Measurements from ENCODE around the gene ANKRD9. TPM values are rescaled to one million over a fixed set of nuclear protein-coding genes. Genes with fewer than 3 reads are reported as not detected.
A peak's percentile ranks its signal among the peaks of the same experiment; 100 is the strongest.

Gene ANKRD9
- total and polyA plus RNA-seq, 2 of the 13 experiments (the other 11 are each of a cell fraction or from before 2014, with no cell fraction given), result 10.0 to 15.0 TPM

DNA sequence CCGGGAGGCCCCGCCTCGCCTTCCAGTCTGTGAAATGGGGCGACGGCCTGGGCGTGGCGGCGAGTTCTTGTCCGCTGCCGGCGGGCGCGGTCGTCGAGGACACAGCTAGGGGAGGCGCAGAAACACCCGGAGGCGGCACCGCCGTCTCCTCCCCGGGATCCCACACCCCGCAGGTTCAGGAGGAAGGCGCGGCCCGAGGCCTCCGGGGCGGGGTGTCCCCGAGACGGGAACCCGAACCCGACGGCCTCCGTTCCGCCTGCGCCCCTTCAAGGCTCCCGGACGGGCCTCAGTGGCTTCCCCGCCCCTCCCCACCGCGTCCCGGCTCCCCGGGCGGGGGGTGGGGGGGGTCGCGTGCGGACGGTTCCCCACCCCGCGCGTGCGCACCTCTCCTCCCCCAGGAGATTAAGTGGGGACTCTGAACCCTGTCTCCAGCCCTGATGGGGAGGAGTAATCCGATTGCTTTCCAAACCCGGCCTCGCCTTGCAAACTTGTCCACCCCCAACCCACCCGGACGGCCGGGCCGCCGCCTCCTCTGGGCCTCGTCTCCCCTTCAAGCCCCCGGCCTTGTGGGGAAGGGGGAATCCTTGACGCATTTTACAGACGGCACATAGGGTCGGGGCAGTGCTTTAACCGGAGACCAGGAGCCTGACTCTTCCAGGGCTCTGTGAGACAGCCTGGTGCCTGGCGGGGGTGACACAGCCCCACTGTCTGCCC is 35.3 kb upstream of the ANKRD9 start (continued):
- TF ChIP-seq, protein P1, sequence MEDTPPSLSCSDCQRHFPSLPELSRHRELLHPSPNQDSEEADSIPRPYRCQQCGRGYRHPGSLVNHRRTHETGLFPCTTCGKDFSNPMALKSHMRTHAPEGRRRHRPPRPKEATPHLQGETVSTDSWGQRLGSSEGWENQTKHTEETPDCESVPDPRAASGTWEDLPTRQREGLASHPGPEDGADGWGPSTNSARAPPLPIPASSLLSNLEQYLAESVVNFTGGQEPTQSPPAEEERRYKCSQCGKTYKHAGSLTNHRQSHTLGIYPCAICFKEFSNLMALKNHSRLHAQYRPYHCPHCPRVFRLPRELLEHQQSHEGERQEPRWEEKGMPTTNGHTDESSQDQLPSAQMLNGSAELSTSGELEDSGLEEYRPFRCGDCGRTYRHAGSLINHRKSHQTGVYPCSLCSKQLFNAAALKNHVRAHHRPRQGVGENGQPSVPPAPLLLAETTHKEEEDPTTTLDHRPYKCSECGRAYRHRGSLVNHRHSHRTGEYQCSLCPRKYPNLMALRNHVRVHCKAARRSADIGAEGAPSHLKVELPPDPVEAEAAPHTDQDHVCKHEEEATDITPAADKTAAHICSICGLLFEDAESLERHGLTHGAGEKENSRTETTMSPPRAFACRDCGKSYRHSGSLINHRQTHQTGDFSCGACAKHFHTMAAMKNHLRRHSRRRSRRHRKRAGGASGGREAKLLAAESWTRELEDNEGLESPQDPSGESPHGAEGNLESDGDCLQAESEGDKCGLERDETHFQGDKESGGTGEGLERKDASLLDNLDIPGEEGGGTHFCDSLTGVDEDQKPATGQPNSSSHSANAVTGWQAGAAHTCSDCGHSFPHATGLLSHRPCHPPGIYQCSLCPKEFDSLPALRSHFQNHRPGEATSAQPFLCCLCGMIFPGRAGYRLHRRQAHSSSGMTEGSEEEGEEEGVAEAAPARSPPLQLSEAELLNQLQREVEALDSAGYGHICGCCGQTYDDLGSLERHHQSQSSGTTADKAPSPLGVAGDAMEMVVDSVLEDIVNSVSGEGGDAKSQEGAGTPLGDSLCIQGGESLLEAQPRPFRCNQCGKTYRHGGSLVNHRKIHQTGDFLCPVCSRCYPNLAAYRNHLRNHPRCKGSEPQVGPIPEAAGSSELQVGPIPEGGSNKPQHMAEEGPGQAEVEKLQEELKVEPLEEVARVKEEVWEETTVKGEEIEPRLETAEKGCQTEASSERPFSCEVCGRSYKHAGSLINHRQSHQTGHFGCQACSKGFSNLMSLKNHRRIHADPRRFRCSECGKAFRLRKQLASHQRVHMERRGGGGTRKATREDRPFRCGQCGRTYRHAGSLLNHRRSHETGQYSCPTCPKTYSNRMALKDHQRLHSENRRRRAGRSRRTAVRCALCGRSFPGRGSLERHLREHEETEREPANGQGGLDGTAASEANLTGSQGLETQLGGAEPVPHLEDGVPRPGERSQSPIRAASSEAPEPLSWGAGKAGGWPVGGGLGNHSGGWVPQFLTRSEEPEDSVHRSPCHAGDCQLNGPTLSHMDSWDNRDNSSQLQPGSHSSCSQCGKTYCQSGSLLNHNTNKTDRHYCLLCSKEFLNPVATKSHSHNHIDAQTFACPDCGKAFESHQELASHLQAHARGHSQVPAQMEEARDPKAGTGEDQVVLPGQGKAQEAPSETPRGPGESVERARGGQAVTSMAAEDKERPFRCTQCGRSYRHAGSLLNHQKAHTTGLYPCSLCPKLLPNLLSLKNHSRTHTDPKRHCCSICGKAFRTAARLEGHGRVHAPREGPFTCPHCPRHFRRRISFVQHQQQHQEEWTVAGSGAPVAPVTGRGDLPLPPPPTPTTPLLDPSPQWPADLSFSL (CRISPR knock-in tag; IDR thresholded peaks at IDR 0.05), result no peak
- TF ChIP-seq ZZZ3 (CRISPR knock-in tag; IDR thresholded peaks at IDR 0.05; ENCODE audit: borderline replicate concordance), result no peak
- TF ChIP-seq, protein P2, sequence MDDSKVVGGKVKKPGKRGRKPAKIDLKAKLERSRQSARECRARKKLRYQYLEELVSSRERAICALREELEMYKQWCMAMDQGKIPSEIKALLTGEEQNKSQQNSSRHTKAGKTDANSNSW (CRISPR knock-in tag; IDR thresholded peaks at IDR 0.05; ENCODE audit: borderline replicate concordance), result 0 out of 2 replicates have a peak, but pooled peaks have one; percentile 14
- TF ChIP-seq, protein P3, sequence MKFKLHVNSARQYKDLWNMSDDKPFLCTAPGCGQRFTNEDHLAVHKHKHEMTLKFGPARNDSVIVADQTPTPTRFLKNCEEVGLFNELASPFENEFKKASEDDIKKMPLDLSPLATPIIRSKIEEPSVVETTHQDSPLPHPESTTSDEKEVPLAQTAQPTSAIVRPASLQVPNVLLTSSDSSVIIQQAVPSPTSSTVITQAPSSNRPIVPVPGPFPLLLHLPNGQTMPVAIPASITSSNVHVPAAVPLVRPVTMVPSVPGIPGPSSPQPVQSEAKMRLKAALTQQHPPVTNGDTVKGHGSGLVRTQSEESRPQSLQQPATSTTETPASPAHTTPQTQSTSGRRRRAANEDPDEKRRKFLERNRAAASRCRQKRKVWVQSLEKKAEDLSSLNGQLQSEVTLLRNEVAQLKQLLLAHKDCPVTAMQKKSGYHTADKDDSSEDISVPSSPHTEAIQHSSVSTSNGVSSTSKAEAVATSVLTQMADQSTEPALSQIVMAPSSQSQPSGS (CRISPR knock-in tag; IDR thresholded peaks at IDR 0.05), result 0 out of 2 replicates have a peak, but pooled peaks have one; percentile 13
- TF ChIP-seq SMYD3 (CRISPR knock-in tag; IDR thresholded peaks at IDR 0.05), result no peak
- TF ChIP-seq, protein P4, sequence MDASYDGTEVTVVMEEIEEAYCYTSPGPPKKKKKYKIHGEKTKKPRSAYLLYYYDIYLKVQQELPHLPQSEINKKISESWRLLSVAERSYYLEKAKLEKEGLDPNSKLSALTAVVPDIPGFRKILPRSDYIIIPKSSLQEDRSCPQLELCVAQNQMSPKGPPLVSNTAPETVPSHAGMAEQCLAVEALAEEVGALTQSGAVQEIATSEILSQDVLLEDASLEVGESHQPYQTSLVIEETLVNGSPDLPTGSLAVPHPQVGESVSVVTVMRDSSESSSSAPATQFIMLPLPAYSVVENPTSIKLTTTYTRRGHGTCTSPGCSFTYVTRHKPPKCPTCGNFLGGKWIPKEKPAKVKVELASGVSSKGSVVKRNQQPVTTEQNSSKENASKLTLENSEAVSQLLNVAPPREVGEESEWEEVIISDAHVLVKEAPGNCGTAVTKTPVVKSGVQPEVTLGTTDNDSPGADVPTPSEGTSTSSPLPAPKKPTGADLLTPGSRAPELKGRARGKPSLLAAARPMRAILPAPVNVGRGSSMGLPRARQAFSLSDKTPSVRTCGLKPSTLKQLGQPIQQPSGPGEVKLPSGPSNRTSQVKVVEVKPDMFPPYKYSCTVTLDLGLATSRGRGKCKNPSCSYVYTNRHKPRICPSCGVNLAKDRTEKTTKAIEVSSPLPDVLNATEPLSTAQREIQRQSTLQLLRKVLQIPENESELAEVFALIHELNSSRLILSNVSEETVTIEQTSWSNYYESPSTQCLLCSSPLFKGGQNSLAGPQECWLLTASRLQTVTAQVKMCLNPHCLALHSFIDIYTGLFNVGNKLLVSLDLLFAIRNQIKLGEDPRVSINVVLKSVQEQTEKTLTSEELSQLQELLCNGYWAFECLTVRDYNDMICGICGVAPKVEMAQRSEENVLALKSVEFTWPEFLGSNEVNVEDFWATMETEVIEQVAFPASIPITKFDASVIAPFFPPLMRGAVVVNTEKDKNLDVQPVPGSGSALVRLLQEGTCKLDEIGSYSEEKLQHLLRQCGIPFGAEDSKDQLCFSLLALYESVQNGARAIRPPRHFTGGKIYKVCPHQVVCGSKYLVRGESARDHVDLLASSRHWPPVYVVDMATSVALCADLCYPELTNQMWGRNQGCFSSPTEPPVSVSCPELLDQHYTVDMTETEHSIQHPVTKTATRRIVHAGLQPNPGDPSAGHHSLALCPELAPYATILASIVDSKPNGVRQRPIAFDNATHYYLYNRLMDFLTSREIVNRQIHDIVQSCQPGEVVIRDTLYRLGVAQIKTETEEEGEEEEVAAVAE (CRISPR knock-in tag; IDR thresholded peaks at IDR 0.05; ENCODE audit: borderline replicate concordance), result no peak
- TF ChIP-seq ISL2 (CRISPR knock-in tag; IDR thresholded peaks at IDR 0.05), result peak; percentile 49
- no peak for TF ChIP-seq ZEB1 (IDR thresholded peaks at IDR 0.05; ENCODE audit: insufficient replicate concordance, low read depth)
- TF ChIP-seq MLLT10 (CRISPR knock-in tag; IDR thresholded peaks at IDR 0.05), result no peak
- no peak for TF ChIP-seq ZNF547 (CRISPR knock-in tag; IDR thresholded peaks at IDR 0.05)
- TF ChIP-seq, protein P5, sequence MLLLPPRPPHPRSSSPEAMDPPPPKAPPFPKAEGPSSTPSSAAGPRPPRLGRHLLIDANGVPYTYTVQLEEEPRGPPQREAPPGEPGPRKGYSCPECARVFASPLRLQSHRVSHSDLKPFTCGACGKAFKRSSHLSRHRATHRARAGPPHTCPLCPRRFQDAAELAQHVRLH (CRISPR knock-in tag; IDR thresholded peaks at IDR 0.05; ENCODE audit: borderline replicate concordance, low read depth), result no peak
- TF ChIP-seq ZNF230 (CRISPR knock-in tag; IDR thresholded peaks at IDR 0.05), result no peak
- TF ChIP-seq ZNF746 (CRISPR knock-in tag; IDR thresholded peaks at IDR 0.05), result peak; percentile 73
- peak; percentile 28; the same call in 1 of the 2 replicates for TF ChIP-seq ZNF451 (CRISPR knock-in tag; IDR thresholded peaks at IDR 0.05)
- 0 out of 2 replicates have a peak, but pooled peaks have one; percentile 44 for TF ChIP-seq ZNF253 (CRISPR knock-in tag; IDR thresholded peaks at IDR 0.05; ENCODE audit: borderline replicate concordance)
- peak; percentile 39; the same call in 1 of the 2 replicates for TF ChIP-seq ZMAT3 (CRISPR knock-in tag; conservative IDR thresholded peaks at IDR 0.05)
